ENCODE measurements around the gene PAEP. TPM values are rescaled to one million over a fixed set of nuclear protein-coding genes. Genes with fewer than 3 reads are reported as not detected.

Gene PAEP
- total RNA-seq, 1 donor from 2014 or later = 0.39 TPM

DNA sequence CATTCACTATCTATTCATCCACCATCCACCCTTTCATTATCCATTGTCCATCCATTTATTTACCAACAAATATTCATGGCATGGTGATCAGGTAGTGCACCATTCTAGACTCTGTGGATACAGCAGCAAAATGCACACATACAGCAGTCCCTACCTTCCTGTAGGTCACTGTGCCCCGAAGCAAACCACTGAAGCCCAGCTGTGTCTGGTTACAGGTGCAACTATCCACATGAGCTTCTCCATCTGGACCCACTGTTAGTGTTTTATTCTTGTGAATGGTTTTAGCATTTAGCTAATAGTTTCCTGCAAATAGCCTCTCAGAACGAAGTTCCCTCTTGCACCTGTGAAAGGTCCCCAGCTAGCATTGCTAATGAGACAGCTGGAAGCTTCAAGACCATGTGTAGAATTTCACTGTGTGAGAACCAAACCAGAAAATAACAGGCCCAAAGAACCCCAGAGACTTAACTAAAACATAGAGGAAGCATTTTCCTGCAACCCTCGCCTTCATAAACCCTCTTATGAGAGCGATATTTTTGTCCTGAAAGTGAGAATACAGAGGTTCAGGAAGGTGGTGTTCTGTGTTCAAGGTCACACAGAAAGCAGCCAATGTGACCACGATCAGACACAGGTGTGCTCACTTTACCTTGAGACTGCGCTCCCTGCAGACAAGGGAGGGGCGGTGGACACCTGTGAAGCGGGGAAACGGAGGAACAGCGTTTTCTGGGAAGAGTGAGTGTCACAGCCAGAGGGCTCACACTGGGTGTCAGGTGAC, 18.5 kb downstream of the PAEP start:
- Histone ChIP-seq H3K9ac (ENCODE audit: low read length) (no peak overlapping the region), H3K36me3 (ENCODE audit: insufficient read depth, low read length) (no peaks in the 10 kb centered on the region), H3K27ac (ENCODE audit: low read depth, low read length) (no peak overlapping the region), H4K20me1 (ENCODE audit: insufficient read depth, low read length) (no peaks in the 10 kb centered on the region), H3K9me3 (ENCODE audit: insufficient read depth, low read depth, low read length) (peaks cover 6% of the 10 kb centered on the region), H2AFZ (ENCODE audit: low read depth, low read length) (no peak overlapping the region), H3K4me3 (ENCODE audit: insufficient read depth, low read depth, low read length) (no peak overlapping the region), H3K27me3 (ENCODE audit: insufficient read depth, low read length) (no peaks in the 10 kb centered on the region), H3K4me2 (ENCODE audit: low read length) (no peak overlapping the region), H3K4me1 (ENCODE audit: insufficient read depth, low read length) (no peaks in the 10 kb centered on the region), H3K79me2 (ENCODE audit: insufficient read depth, low read length) (no peaks in the 10 kb centered on the region)
- no peak for DNase-seq (ENCODE audit: low read depth)
- FAIRE-seq = no peak
- TF ChIP-seq, protein P1, sequence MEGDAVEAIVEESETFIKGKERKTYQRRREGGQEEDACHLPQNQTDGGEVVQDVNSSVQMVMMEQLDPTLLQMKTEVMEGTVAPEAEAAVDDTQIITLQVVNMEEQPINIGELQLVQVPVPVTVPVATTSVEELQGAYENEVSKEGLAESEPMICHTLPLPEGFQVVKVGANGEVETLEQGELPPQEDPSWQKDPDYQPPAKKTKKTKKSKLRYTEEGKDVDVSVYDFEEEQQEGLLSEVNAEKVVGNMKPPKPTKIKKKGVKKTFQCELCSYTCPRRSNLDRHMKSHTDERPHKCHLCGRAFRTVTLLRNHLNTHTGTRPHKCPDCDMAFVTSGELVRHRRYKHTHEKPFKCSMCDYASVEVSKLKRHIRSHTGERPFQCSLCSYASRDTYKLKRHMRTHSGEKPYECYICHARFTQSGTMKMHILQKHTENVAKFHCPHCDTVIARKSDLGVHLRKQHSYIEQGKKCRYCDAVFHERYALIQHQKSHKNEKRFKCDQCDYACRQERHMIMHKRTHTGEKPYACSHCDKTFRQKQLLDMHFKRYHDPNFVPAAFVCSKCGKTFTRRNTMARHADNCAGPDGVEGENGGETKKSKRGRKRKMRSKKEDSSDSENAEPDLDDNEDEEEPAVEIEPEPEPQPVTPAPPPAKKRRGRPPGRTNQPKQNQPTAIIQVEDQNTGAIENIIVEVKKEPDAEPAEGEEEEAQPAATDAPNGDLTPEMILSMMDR (IDR thresholded peaks at IDR 0.05; ENCODE audit: insufficient read depth, low read depth, low read length) = no peak
- TF ChIP-seq EZH2 (IDR thresholded peaks at IDR 0.05; ENCODE audit: insufficient read depth, low read length) = no peak
- no peak overlapping the region for H3K4me3 Mint-ChIP-seq (ENCODE audit: unreplicated experiment)
- no peaks in the 10 kb centered on the region for H3K36me3 Mint-ChIP-seq (ENCODE audit: low read depth, unreplicated experiment)
- no peak overlapping the region for H3K27ac Mint-ChIP-seq (ENCODE audit: unreplicated experiment)
- H3K9me3 Mint-ChIP-seq (ENCODE audit: unreplicated experiment) = peaks cover 9% of the 10 kb centered on the region
- no peaks in the 10 kb centered on the region for H3K4me1 Mint-ChIP-seq (ENCODE audit: low read depth, unreplicated experiment)
- peaks cover 33% of the 10 kb centered on the region for H3K27me3 Mint-ChIP-seq (ENCODE audit: low read depth, unreplicated experiment)

DNA sequence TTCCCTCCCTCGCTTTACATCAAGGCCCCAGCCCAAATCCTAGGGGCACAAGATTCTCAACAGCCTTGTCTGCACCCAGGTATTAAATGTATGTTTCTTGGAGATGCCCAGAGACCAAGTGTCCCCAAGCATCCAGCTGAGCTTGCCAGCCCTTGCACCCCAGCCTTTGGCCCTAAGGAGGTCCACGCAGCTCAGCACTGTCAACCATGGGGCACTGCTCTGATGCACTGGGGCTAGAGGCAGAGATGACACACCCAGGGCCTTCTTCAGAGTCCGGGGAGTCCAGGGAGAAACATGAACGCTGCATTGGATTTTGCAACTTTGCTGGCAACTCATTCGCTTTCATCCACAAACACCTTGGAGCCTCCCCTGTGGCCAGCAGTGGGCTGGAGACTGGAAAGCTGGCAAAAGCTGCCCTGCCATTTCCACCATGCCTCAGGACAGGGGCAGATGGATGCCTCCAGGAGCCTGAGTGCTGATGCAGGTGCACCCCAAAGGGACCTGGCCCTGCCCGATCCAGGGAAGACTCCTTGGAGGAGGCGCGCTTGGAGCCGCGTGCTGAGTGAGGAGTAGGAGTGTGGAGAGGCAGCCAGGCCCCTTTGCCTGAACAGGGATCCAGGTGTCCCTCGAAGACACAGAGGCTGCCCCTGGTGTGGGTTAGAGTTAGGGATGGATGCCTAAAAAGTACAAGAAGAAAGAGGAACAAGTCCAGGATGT, 19.3 kb downstream of the PAEP start:
- Mint-ChIP-seq H3K27me3 (ENCODE audit: low read depth, unreplicated experiment) (peaks cover 35% of the 10 kb centered on the region), H3K9me3 (ENCODE audit: unreplicated experiment) (peaks cover 9% of the 10 kb centered on the region), H3K4me1 (ENCODE audit: low read depth, unreplicated experiment) (no peaks in the 10 kb centered on the region), H3K4me3 (ENCODE audit: unreplicated experiment) (no peak overlapping the region), H3K27ac (ENCODE audit: unreplicated experiment) (no peak overlapping the region), H3K36me3 (ENCODE audit: low read depth, unreplicated experiment) (no peaks in the 10 kb centered on the region)
- no peaks in the 10 kb centered on the region for H3K79me2 ChIP-seq (ENCODE audit: insufficient read depth, low read length)
- H3K4me1 ChIP-seq (ENCODE audit: insufficient read depth, low read length) = no peaks in the 10 kb centered on the region
- H3K27me3 ChIP-seq (ENCODE audit: insufficient read depth, low read length) = no peaks in the 10 kb centered on the region
- no peak overlapping the region for H3K4me3 ChIP-seq (ENCODE audit: insufficient read depth, low read depth, low read length)
- H2AFZ ChIP-seq (ENCODE audit: low read depth, low read length) = no peak overlapping the region
- no peaks in the 10 kb centered on the region for H4K20me1 ChIP-seq (ENCODE audit: insufficient read depth, low read length)
- no peak overlapping the region for H3K27ac ChIP-seq (ENCODE audit: low read depth, low read length)
- DNase-seq (ENCODE audit: low read depth) (no peak), FAIRE-seq (no peak)
- H3K36me3 ChIP-seq (ENCODE audit: insufficient read depth, low read length) = no peaks in the 10 kb centered on the region
- peaks cover 6% of the 10 kb centered on the region for H3K9me3 ChIP-seq (ENCODE audit: insufficient read depth, low read depth, low read length)
- H3K4me2 ChIP-seq (ENCODE audit: low read length) = no peak overlapping the region
- H3K9ac ChIP-seq (ENCODE audit: low read length) = no peak overlapping the region
- TF ChIP-seq EZH2 (IDR thresholded peaks at IDR 0.05; ENCODE audit: insufficient read depth, low read length) = no peak
- TF ChIP-seq, protein P1 (IDR thresholded peaks at IDR 0.05; ENCODE audit: insufficient read depth, low read depth, low read length) = no peak

Data from astrocyte (in vitro differentiated cells and primary cell).